IMR-90 (cell line): Measurements from ENCODE around the gene WNT16. TPM values are rescaled to one million over a fixed set of nuclear protein-coding genes. Genes with fewer than 3 reads are reported as not detected.

Source experiments
- ATAC-seq: fragments of 200-7000 bp; cut with Tn5 transposase; 2 replicates; pipeline ENCODE4 v1.9.1; 2020; ENCODE audit warnings: low read depth, mild to moderate bottlenecking, moderate library complexity
- BruUV-seq: library from RNA; stranded (reverse); fragments of 400-500 nt; replicated peaks from 2 replicates; lab custom pipeline; 2021; lab: Mats Ljungman, UMichigan
- CTCF ChIA-PET: fragments of 300-600 bp; formaldehyde crosslinking; extraction: SDS; loops from one replicate; lab custom pipeline; 2021; ENCODE audit warnings: antibody characterized with exemption; lab: Yijun Ruan, JAX
- POLR2A ChIA-PET: fragments of 300-600 bp; sonication (Branson Sonifier 250); formaldehyde crosslinking; loops from one replicate; lab custom pipeline; 2022; ENCODE audit warnings: antibody characterized with exemption; ENCODE audit not compliant: unreplicated experiment; lab: Charles Lee
- DNase-seq: peaks from one replicate; pipeline ENCODE4 v3.0.0; 2013
- H2AFZ ChIP-seq: replicated peaks from 2 replicates; pipeline ENCODE3; 2013; ENCODE audit warnings: low read length, mild to moderate bottlenecking; ENCODE audit not compliant: poor library complexity
- H2AK5ac ChIP-seq: 2 replicates; pipeline ENCODE4 v1.6.1; 2013; ENCODE audit warnings: low read depth, low read length, inconsistent platforms
- H2AK9ac ChIP-seq: replicated peaks from 2 replicates; pipeline ENCODE3; 2013; ENCODE audit warnings: mild to moderate bottlenecking, low read depth, low read length, moderate library complexity; ENCODE audit not compliant: poor library complexity
- H2BK120ac ChIP-seq: 2 replicates; pipeline ENCODE4 v1.6.1; 2013; ENCODE audit warnings: low read depth, low read length, inconsistent platforms
- H2BK15ac ChIP-seq: 3 replicates; pipeline ENCODE4 v1.6.1; 2013; ENCODE audit warnings: low read depth, low read length, inconsistent platforms
- H2BK20ac ChIP-seq: 2 replicates; pipeline ENCODE4 v1.6.1; 2013; ENCODE audit warnings: low read depth, mild to moderate bottlenecking, inconsistent platforms, low read length, moderate library complexity
- H2BK5ac ChIP-seq: 2 replicates; pipeline ENCODE4 v1.6.1; 2013; ENCODE audit warnings: mild to moderate bottlenecking, low read depth, low read length, inconsistent platforms; ENCODE audit not compliant: poor library complexity, severe bottlenecking
- H3K14ac ChIP-seq: replicated peaks from 2 replicates; pipeline ENCODE4 v1.6.1; 2013; ENCODE audit warnings: low read depth, low read length, inconsistent platforms
- H3K18ac ChIP-seq: 2 replicates; pipeline ENCODE4 v1.6.1; 2013; ENCODE audit warnings: low read depth, low read length, control low read depth
- H3K23ac ChIP-seq: 2 replicates; pipeline ENCODE4 v1.6.1; 2013; ENCODE audit warnings: low read depth, low read length, inconsistent platforms
- H3K27ac ChIP-seq: 2 replicates; pipeline ENCODE4 v1.5.1; 2013; ENCODE audit warnings: mild to moderate bottlenecking, control low read depth, low read length; ENCODE audit not compliant: insufficient read depth
- H3K27me3 ChIP-seq: 2 replicates; pipeline ENCODE4 v1.6.1; 2013; ENCODE audit warnings: low read length; ENCODE audit not compliant: control insufficient read depth, insufficient read depth
- H3K36me3 ChIP-seq: 2 replicates; pipeline ENCODE4 v1.6.1; 2013; ENCODE audit warnings: low read length, mixed read lengths; ENCODE audit not compliant: control insufficient read depth, insufficient read depth
- H3K4ac ChIP-seq: 2 replicates; pipeline ENCODE4 v1.6.1; 2013; ENCODE audit warnings: low read depth, low read length, inconsistent platforms
- H3K4me1 ChIP-seq: 2 replicates; pipeline ENCODE4 v1.6.1; 2013; ENCODE audit warnings: low read length, mixed read lengths; ENCODE audit not compliant: control insufficient read depth, insufficient read depth
- H3K4me2 ChIP-seq: 2 replicates; pipeline ENCODE4 v1.6.1; 2013; ENCODE audit warnings: low read depth, mild to moderate bottlenecking, control low read depth, low read length, moderate library complexity
- H3K4me3 ChIP-seq: 2 replicates; pipeline ENCODE4 v1.5.1; 2013; ENCODE audit warnings: low read depth, mild to moderate bottlenecking, control low read depth, low read length, moderate library complexity; ENCODE audit not compliant: insufficient read depth
- H3K56ac ChIP-seq: 2 replicates; pipeline ENCODE4 v1.6.1; 2013; ENCODE audit warnings: low read length, inconsistent platforms; ENCODE audit not compliant: insufficient read depth; ENCODE audit errors: extremely low read depth
- H3K79me1 ChIP-seq, 2 experiments: 2 replicates each; pipeline ENCODE4 v1.6.1; 2013; ENCODE audit warnings: low read length in 2 of 2, inconsistent platforms in 1 of 2, low read depth in 1 of 2
- H3K9ac ChIP-seq: 2 replicates; pipeline ENCODE4 v1.6.1; 2013; ENCODE audit warnings: low read depth, low read length, control low read depth
- H3K9me1 ChIP-seq: 2 replicates; pipeline ENCODE4 v1.6.1; 2013; ENCODE audit warnings: low read length, inconsistent platforms; ENCODE audit not compliant: insufficient read depth
- H3K9me3 ChIP-seq: 2 replicates; pipeline ENCODE4 v1.6.1; 2013; ENCODE audit warnings: low read length; ENCODE audit not compliant: control insufficient read depth, insufficient read depth
- H4K20me1 ChIP-seq: 2 replicates; pipeline ENCODE4 v1.6.1; 2013; ENCODE audit warnings: low read length, inconsistent platforms; ENCODE audit not compliant: insufficient read depth
- H4K5ac ChIP-seq: 2 replicates; pipeline ENCODE4 v1.6.1; 2013; ENCODE audit warnings: mild to moderate bottlenecking, low read depth, low read length, control low read depth
- H4K8ac ChIP-seq, 2 experiments: 2 replicates each; pipeline ENCODE4 v1.6.1; 2013; ENCODE audit warnings: low read depth in 2 of 2, low read length in 2 of 2, control low read depth in 1 of 2, inconsistent platforms in 1 of 2
- H4K91ac ChIP-seq: 2 replicates; pipeline ENCODE4 v1.6.1; 2013; ENCODE audit warnings: low read depth, low read length, inconsistent platforms; ENCODE audit not compliant: insufficient read depth
- BHLHE40 ChIP-seq: fragments of 150-350 bp; IDR thresholded peaks from 2 replicates; pipeline ENCODE4 v1.6.1; 2016; ENCODE audit warnings: mild to moderate bottlenecking, low read depth, low read length
- ELK1 ChIP-seq: fragments of 150-350 bp; IDR thresholded peaks from 2 replicates; pipeline ENCODE4 v1.6.1; 2016; ENCODE audit warnings: low read depth, mild to moderate bottlenecking, low read length, moderate library complexity, borderline replicate concordance
- FOS ChIP-seq: fragments of 150-350 bp; IDR thresholded peaks from 2 replicates; pipeline ENCODE4 v1.6.1; 2016; ENCODE audit warnings: low read depth, low read length
- MAZ ChIP-seq: IDR thresholded peaks from 2 replicates; pipeline ENCODE4 v1.6.1; 2012; ENCODE audit warnings: low read depth, mild to moderate bottlenecking, low read length, improper control_type of control experiment, moderate library complexity, borderline replicate concordance
- MXI1 ChIP-seq: IDR thresholded peaks from 2 replicates; pipeline ENCODE4 v1.6.1; 2012; ENCODE audit warnings: low read depth, mild to moderate bottlenecking, low read length, moderate library complexity, borderline replicate concordance
- RAD21 ChIP-seq: IDR thresholded peaks from 2 replicates; pipeline ENCODE4 v1.6.1; 2012; ENCODE audit warnings: low read length, improper control_type of control experiment
- RCOR1 ChIP-seq: IDR thresholded peaks from 2 replicates; pipeline ENCODE4 v1.6.1; 2012; ENCODE audit warnings: mild to moderate bottlenecking, low read length, improper control_type of control experiment; ENCODE audit not compliant: insufficient replicate concordance
- SMC3 ChIP-seq: fragments of 150-350 bp; IDR thresholded peaks from 2 replicates; pipeline ENCODE4 v1.6.1; 2016; ENCODE audit warnings: low read depth, mild to moderate bottlenecking, antibody characterized with exemption, low read length, moderate library complexity
- USF2 ChIP-seq: fragments of 150-350 bp; IDR thresholded peaks from 2 replicates; pipeline ENCODE4 v1.6.1; 2017; ENCODE audit warnings: mild to moderate bottlenecking, antibody characterized with exemption, low read length, low read depth
- WGBS, 2 experiments: methylation state at CpG; one replicate each; pipeline versions ENCODE4 v1.1.5 to v1.1.7; 2013; ENCODE audit warnings: missing lambda C conversion rate in 2 of 2; ENCODE audit not compliant: insufficient read length in 1 of 2; ENCODE audit errors: extremely low coverage in 2 of 2; 5-methylcytosine and 5-hydroxymethylcytosine counted together
- dilution Hi-C: fragments of 300-500 bp; cut with HindIII; formaldehyde crosslinking; loops from one replicate; pipeline ENCODE4 v1.14.3; 2018; ENCODE audit warnings: low sequenced_read_pairs; ENCODE audit not compliant: unreplicated experiment
- in situ Hi-C: fragments of 300-500 bp; cut with MboI; formaldehyde crosslinking; loops from 3 replicates; pipeline ENCODE4 v1.14.3; 2019; ENCODE audit warnings: low sequenced_read_pairs, inconsistent platforms, mixed read lengths
- intact Hi-C: fragments of 100-400 bp; cut with micrococcal nuclease; formaldehyde crosslinking; loops from 2 replicates; pipeline ENCODE4 v1.10.0; 2022
- polyA plus RNA-seq, 3 experiments: library from polyadenylated mRNA; depleted of rRNA; stranded (reverse); fragments of >200 nt; gene quantifications; 2 replicates each; pipeline ENCODE4 v1.2.3, GENCODE V29; 2012; ENCODE audit warnings: low replicate concordance in 1 of 3
- total RNA-seq: library from RNA; depleted of rRNA; stranded (reverse); fragments of >200 nt; gene quantifications from 2 replicates; pipeline ENCODE4 v1.2.3, GENCODE V29; 2012
- TF ChIP-seq, protein P1 (sequence below): conservative IDR thresholded peaks from 2 replicates; pipeline ENCODE4 v1.5.1; 2012; ENCODE audit warnings: mild to moderate bottlenecking, low read depth, low read length, improper control_type of control experiment

Gene WNT16
- total and polyA plus RNA-seq, 2 of the 4 experiments (the other 2 are of a cell fraction), result 0.68 to 1.1 TPM

GRCh38 chr7:121383235-121383910 is 54.6 kb downstream of the WNT16 start:
- Histone ChIP-seq H2BK120ac (no peak overlapping the region), H2AK9ac (no peak overlapping the region), H3K27me3 (no peaks in the 10 kb centered on the region), H2BK5ac (no peak overlapping the region), H4K8ac (no peak overlapping the region), H3K4me1 (0 out of 2 replicates have a peak, but pooled peaks cover 1% of the 10 kb centered on the region), H3K36me3 (peaks cover 1% of the 10 kb centered on the region; the same call in 1 of the 2 replicates), H3K9me1 (peaks cover 8% of the 10 kb centered on the region), H3K4me2 (no peak overlapping the region), H3K4me3 (no peak overlapping the region), H4K20me1 (peaks cover 9% of the 10 kb centered on the region; the same call in 1 of the 2 replicates), H3K9ac (no peak overlapping the region), H3K14ac (no peak overlapping the region), H2AFZ (no peak overlapping the region), H3K27ac (no peak overlapping the region), H4K91ac (no peak overlapping the region), H3K18ac (no peak overlapping the region), H3K23ac (no peak overlapping the region), H3K4ac (no peak overlapping the region), H3K9me3 (no peaks in the 10 kb centered on the region), H3K56ac (no peak overlapping the region), H2BK15ac (no peak overlapping the region), H2BK20ac (no peak overlapping the region), H3K79me1 (peaks cover 27 to 48% of the 10 kb centered on the region in 2 experiments), H4K5ac (no peak overlapping the region), H2AK5ac (no peak overlapping the region)
- no CpG with 5 or more reads among the region's 2 CpGs for WGBS, 2 experiments
- ChIA-PET CTCF (interaction anchor here (0.8 to 1.1 kb wide), 2 partner anchors 13 to 16 kb away, joined by 4 to 5 read pairs; partner anchors contain the start of gene FAM3C), POLR2A (interaction anchor here (0.6 kb wide), 1 partner anchor 12 kb away, joined by 8 read pairs; no protein-coding TSS in a partner anchor)
- no peak for TF ChIP-seq FOS
- TF ChIP-seq BHLHE40, result no peak
- no peak for TF ChIP-seq RAD21
- no peak for TF ChIP-seq SMC3
- no peak for TF ChIP-seq MXI1
- TF ChIP-seq MAZ, result no peak
- TF ChIP-seq, protein P1, sequence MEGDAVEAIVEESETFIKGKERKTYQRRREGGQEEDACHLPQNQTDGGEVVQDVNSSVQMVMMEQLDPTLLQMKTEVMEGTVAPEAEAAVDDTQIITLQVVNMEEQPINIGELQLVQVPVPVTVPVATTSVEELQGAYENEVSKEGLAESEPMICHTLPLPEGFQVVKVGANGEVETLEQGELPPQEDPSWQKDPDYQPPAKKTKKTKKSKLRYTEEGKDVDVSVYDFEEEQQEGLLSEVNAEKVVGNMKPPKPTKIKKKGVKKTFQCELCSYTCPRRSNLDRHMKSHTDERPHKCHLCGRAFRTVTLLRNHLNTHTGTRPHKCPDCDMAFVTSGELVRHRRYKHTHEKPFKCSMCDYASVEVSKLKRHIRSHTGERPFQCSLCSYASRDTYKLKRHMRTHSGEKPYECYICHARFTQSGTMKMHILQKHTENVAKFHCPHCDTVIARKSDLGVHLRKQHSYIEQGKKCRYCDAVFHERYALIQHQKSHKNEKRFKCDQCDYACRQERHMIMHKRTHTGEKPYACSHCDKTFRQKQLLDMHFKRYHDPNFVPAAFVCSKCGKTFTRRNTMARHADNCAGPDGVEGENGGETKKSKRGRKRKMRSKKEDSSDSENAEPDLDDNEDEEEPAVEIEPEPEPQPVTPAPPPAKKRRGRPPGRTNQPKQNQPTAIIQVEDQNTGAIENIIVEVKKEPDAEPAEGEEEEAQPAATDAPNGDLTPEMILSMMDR, result no peak
- TF ChIP-seq ELK1, result no peak
- no peak for TF ChIP-seq RCOR1
- no peak for TF ChIP-seq USF2
- intact Hi-C loops, result no loop called here
- dilution Hi-C loops, result no loop called here
- ATAC-seq (no peak), DNase-seq (no peak)
- BruUV-seq, result no TSS peak
- in situ Hi-C loops, result no loop called here
